AG09309 (cell line): Measurements from ENCODE around the gene DTX3L.
A peak's percentile ranks its signal among the peaks of the same experiment; 100 is the strongest.
"Not testable (repeated sequence)": the region's sequence is repeated elsewhere in the genome, so short reads cannot be mapped to it uniquely, and the experiment has no call there.

Experiments
- DNase-seq: peaks from one replicate; pipeline ENCODE4 v3.0.0-alpha.2; 2010; ENCODE audit warnings: low read depth
- H3K4me3 ChIP-seq: 2 replicates; pipeline ENCODE4 v1.5.1; 2011; ENCODE audit warnings: mild to moderate bottlenecking, low read depth, low read length, moderate library complexity; ENCODE audit not compliant: control insufficient read depth
- TF ChIP-seq, protein P1 (sequence below): IDR thresholded peaks from 2 replicates; pipeline ENCODE4 v1.5.1; 2011; ENCODE audit warnings: mild to moderate bottlenecking, low read depth, low read length, inconsistent platforms; ENCODE audit not compliant: insufficient read depth, control insufficient read depth; ENCODE audit errors: missing control alignments

Gene DTX3L

GRCh38 chr3:122559906-122560305 is 4.2 kb upstream of the DTX3L start:
- TF ChIP-seq, protein P1, sequence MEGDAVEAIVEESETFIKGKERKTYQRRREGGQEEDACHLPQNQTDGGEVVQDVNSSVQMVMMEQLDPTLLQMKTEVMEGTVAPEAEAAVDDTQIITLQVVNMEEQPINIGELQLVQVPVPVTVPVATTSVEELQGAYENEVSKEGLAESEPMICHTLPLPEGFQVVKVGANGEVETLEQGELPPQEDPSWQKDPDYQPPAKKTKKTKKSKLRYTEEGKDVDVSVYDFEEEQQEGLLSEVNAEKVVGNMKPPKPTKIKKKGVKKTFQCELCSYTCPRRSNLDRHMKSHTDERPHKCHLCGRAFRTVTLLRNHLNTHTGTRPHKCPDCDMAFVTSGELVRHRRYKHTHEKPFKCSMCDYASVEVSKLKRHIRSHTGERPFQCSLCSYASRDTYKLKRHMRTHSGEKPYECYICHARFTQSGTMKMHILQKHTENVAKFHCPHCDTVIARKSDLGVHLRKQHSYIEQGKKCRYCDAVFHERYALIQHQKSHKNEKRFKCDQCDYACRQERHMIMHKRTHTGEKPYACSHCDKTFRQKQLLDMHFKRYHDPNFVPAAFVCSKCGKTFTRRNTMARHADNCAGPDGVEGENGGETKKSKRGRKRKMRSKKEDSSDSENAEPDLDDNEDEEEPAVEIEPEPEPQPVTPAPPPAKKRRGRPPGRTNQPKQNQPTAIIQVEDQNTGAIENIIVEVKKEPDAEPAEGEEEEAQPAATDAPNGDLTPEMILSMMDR = no peak
- DNase-seq = no peak
- no peak overlapping the region for H3K4me3 ChIP-seq

DNA sequence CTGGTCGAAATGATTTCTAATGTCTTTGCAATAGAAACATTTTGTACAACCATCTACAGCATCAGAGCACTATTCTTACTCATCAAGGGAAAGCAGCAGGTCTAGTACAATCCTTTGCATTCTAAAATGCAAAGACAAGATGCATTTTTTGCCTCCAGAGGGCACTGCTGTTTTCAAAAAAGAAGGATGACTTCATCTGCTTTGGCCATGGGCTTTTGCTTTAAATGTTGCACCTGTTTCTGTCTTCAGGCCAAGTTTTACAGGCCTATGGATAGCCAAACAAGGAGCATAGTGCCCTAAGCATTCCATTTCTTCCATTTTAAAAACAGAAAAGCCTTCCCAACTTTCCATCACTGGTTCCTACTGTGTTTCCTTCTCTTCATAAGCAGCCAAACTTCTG is 3.5 kb upstream of the DTX3L start:
- TF ChIP-seq, protein P1 = peak; percentile 68
- DNase-seq = no peak
- H3K4me3 ChIP-seq = no peak overlapping the region

- DNase-seq = no peak
- peak overlapping the region; percentile 96 for H3K4me3 ChIP-seq
- TF ChIP-seq, protein P1 = no peak
Measured at GRCh38 chr3:122562923-122563716, 1.0 kb upstream of the DTX3L start.

- TF ChIP-seq, protein P1 = no peak
- no peak for DNase-seq
Measured at GRCh38 chr3:122563717-122564025, 467 bp upstream of the DTX3L start.

GRCh38 chr3:122568131-122568530 is 4.0 kb downstream of the DTX3L start:
- DNase-seq = not testable (repeated sequence)

More at GRCh38 chr3:122563717-122564025, 467 bp upstream of the DTX3L start:
- H3K4me3 ChIP-seq = peak overlapping the region; percentile 96

DNA sequence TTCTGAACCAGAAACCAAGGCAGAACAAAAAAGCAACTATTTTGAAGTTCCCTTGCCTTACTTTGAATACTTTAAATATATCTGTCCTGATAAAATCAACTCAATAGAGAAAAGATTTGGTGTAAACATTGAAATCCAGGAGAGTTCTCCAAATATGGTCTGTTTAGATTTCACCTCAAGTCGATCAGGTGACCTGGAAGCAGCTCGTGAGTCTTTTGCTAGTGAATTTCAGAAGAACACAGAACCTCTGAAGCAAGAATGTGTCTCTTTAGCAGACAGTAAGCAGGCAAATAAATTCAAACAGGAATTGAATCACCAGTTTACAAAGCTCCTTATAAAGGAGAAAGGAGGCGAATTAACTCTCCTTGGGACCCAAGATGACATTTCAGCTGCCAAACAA is 4.6 kb downstream of the DTX3L start:
- H3K4me3 ChIP-seq = no peak overlapping the region
- no peak for DNase-seq
- TF ChIP-seq, protein P1 = no peak

More at GRCh38 chr3:122568131-122568530, 4.0 kb downstream of the DTX3L start:
- H3K4me3 ChIP-seq = not testable (repeated sequence)

DNA sequence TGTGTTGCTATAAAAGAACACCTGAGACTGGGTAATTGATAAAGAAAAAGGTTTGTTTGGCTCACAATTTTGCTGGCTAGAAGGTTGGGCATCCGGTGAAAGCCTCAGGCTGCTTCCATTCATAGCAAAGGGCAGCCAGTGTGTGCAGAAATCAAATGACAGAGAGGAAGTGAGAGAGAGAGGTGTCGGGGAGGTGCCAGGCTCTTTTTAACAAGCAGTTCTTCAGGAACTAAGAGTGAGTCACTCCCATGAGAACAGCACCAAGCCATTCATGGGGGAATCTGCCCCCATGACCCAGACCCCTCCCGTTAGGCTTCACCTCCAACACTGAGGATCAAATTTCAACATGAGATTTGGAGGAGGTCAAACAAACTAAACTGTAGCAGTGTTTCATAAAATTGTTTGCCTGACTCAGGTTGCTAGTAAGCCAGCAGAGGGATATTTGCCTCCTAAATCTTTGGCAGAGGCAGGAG is 8.8 kb downstream of the DTX3L start:
- TF ChIP-seq, protein P1 = no peak
- DNase-seq = no peak
- no peak overlapping the region for H3K4me3 ChIP-seq
